T-helper 1 cell treated with Interleukin-12 subunit alpha and Interleukin-12 subunit beta and Interleukin-4 antibody, amounts not matched to agents 30 μg/mL and 1 μg/mL, for 36 hours (primary cell): Measurements from ENCODE around the gene MAPKAP1.

ENCODE experiments used
- H3K27ac Mint-ChIP-seq: one replicate; pipeline ENCODE4 v1.8.0; 2021; ENCODE audit warnings: mild to moderate bottlenecking, mixed read lengths
- H3K27me3 Mint-ChIP-seq: one replicate; pipeline ENCODE4 v1.8.0; 2021; ENCODE audit warnings: low read depth, mixed read lengths
- H3K36me3 Mint-ChIP-seq: one replicate; pipeline ENCODE4 v1.8.0; 2021; ENCODE audit warnings: low read depth, mixed read lengths
- H3K4me1 Mint-ChIP-seq: one replicate; pipeline ENCODE4 v1.8.0; 2021; ENCODE audit warnings: low read depth, mixed read lengths
- H3K4me3 Mint-ChIP-seq: one replicate; pipeline ENCODE4 v1.8.0; 2021; ENCODE audit warnings: mild to moderate bottlenecking, moderate library complexity, mixed read lengths
- H3K9me3 Mint-ChIP-seq: one replicate; pipeline ENCODE4 v1.8.0; 2021; ENCODE audit warnings: mixed read lengths

MAPKAP1 gene

DNA sequence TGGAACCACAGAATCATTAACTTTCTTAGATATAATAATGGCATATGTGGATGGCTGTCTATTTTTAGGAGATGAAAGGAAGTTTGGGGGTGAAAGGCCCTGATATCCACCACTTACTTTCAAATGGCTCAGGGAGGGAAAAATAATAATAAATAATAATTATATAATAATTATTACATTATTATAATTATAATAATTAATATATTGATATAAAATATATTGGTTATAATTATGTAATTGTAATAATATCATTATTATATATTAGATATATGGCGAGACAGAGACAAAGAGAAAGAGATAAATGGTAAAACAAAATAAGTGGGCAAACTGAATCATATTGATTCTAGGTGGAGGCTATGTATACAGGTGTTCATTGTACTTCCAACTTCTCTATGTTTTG lies 308.8 kb downstream of the MAPKAP1 start:
- Mint-ChIP-seq H3K36me3 (no peaks in the 10 kb centered on the region), H3K9me3 (no peaks in the 10 kb centered on the region), H3K4me3 (no peak overlapping the region), H3K4me1 (no peaks in the 10 kb centered on the region), H3K27ac (no peak overlapping the region), H3K27me3 (no peaks in the 10 kb centered on the region)

DNA sequence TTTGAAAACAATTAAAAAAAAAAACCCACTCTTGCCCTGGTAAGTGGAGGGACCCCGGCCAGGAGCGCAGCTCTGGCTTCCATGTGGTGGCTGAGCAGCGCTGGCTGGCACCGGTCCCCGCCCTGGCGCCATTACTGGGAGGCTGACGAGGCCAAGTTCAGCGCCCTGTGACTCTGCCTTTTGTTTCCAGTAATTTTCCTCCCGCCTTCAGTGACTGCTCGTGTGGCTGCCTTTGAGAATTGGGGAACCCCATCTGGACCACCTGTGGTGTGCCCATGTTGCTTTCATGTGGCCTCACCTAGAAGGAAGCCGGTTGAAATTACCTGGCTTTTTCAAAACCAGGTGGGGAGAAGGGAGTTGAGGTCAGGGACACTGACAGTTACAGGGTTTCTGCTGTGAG lies 309.3 kb downstream of the MAPKAP1 start:
- H3K4me3 Mint-ChIP-seq, result no peak overlapping the region
- no peaks in the 10 kb centered on the region for H3K27me3 Mint-ChIP-seq
- no peaks in the 10 kb centered on the region for H3K36me3 Mint-ChIP-seq
- no peak overlapping the region for H3K27ac Mint-ChIP-seq
- no peaks in the 10 kb centered on the region for H3K4me1 Mint-ChIP-seq
- H3K9me3 Mint-ChIP-seq, result no peaks in the 10 kb centered on the region

DNA sequence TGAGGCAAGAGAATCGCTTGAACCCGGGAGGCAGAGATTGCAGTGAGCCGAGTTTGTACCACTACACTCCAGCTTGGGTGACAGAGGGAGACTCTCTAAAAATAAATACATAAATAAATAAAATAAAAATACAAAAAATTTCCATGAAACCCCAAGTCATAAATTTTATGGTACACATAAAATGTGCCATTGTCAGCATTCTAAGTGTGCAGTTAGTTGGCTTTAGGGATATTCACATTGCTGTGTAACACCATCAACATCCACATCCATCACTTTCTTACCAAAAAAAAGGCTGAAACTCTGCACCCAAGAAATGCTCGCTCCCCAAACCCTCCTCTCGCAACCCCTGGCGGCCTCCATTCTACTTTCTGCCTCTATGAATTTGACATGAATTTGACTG lies 310.2 kb downstream of the MAPKAP1 start:
- no peaks in the 10 kb centered on the region for H3K36me3 Mint-ChIP-seq
- H3K9me3 Mint-ChIP-seq, result no peaks in the 10 kb centered on the region
- no peaks in the 10 kb centered on the region for H3K27me3 Mint-ChIP-seq
- H3K4me3 Mint-ChIP-seq, result no peak overlapping the region
- H3K27ac Mint-ChIP-seq, result no peak overlapping the region
- H3K4me1 Mint-ChIP-seq, result no peaks in the 10 kb centered on the region

DNA sequence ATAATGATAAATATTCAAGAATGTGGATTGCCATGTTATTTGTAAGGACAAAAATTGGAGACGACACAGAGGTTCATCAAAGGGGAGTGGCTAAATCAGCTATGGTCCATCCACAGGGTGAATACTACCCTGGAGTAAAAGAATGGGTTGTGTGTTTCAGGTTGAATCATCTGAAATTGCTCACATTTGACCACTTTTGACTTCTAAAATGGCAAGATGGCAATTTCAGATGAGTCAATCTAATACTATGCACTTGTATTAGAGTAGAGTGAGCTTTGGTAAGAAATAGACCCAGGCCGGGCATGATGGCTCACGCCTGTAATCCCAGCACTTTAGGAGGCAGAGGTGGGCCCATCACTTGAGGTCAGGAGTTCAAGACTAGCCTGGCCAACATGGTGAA lies 313.6 kb downstream of the MAPKAP1 start:
- H3K4me3 Mint-ChIP-seq, result no peak overlapping the region
- no peaks in the 10 kb centered on the region for H3K27me3 Mint-ChIP-seq
- no peaks in the 10 kb centered on the region for H3K9me3 Mint-ChIP-seq
- no peaks in the 10 kb centered on the region for H3K36me3 Mint-ChIP-seq
- no peaks in the 10 kb centered on the region for H3K4me1 Mint-ChIP-seq
- H3K27ac Mint-ChIP-seq, result no peak overlapping the region

- H3K36me3 Mint-ChIP-seq, result no peaks in the 10 kb centered on the region
- H3K4me3 Mint-ChIP-seq, result no peak overlapping the region
- no peaks in the 10 kb centered on the region for H3K27me3 Mint-ChIP-seq
- no peaks in the 10 kb centered on the region for H3K9me3 Mint-ChIP-seq
- H3K4me1 Mint-ChIP-seq, result no peaks in the 10 kb centered on the region
- H3K27ac Mint-ChIP-seq, result no peak overlapping the region
Measured at GRCh38 chr9:125391704-125392103, 315.3 kb downstream of the MAPKAP1 start.

- Mint-ChIP-seq H3K36me3 (no peaks in the 10 kb centered on the region), H3K27ac (no peak overlapping the region), H3K4me1 (no peaks in the 10 kb centered on the region), H3K4me3 (no peak overlapping the region), H3K9me3 (no peaks in the 10 kb centered on the region), H3K27me3 (no peaks in the 10 kb centered on the region)
Measured at GRCh38 chr9:125388978-125389377, 318.0 kb downstream of the MAPKAP1 start.

GRCh38 chr9:125387861-125388524 lies 319.0 kb downstream of the MAPKAP1 start:
- Mint-ChIP-seq H3K27me3 (no peaks in the 10 kb centered on the region), H3K9me3 (no peaks in the 10 kb centered on the region), H3K27ac (no peak overlapping the region), H3K4me3 (no peak overlapping the region), H3K4me1 (no peaks in the 10 kb centered on the region), H3K36me3 (no peaks in the 10 kb centered on the region)
